Measurements from ENCODE around the gene P2RX5. TPM values are rescaled to one million over a fixed set of nuclear protein-coding genes. Genes with fewer than 3 reads are reported as not detected.

Gene P2RX5
- total RNA-seq, 4 donors from 2014 or later, result 0.96 to 2.0 TPM; not detected in 2

DNA sequence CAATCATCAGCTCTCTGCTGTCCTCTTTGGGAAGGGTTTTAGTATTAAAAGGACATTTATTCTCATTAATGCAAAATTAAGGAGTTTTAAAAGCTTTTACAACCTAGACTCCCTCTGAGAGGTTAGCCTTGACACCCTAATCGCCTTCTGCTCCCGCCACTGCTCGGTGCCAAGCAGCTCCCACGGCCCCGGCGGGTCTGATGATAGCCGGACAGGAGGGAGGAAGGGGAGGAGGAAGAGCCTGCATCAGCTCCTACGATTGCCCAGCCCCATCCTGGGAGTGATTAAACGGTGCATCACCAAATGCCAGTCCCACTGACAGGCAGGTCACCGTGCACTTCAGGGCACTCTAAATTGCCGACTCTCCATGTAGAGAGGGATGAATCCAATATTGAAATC is 68.2 kb downstream of the P2RX5 start:
- H3K9me3 ChIP-seq, result no peaks in the 10 kb centered on the region
- TF ChIP-seq EP300 (IDR thresholded peaks at IDR 0.05), result no peak
- no peak overlapping the region for H3K27ac ChIP-seq
- peaks cover 0 to 91% of the 10 kb centered on the region in 2 donors for H3K36me3 ChIP-seq
- ATAC-seq, result no peak
- no peaks in the 10 kb centered on the region for H3K27me3 ChIP-seq
- peaks cover 0 to 6% (median 0%) of the 10 kb centered on the region in 3 donors for H3K4me1 ChIP-seq
- 67 to 83% methylated on average over 2 to 8 of the region's 11 CpGs for WGBS, 2 donors (ENCODE audit: low coverage in 1 of 2)
- no peak overlapping the region for H3K4me3 ChIP-seq

DNA sequence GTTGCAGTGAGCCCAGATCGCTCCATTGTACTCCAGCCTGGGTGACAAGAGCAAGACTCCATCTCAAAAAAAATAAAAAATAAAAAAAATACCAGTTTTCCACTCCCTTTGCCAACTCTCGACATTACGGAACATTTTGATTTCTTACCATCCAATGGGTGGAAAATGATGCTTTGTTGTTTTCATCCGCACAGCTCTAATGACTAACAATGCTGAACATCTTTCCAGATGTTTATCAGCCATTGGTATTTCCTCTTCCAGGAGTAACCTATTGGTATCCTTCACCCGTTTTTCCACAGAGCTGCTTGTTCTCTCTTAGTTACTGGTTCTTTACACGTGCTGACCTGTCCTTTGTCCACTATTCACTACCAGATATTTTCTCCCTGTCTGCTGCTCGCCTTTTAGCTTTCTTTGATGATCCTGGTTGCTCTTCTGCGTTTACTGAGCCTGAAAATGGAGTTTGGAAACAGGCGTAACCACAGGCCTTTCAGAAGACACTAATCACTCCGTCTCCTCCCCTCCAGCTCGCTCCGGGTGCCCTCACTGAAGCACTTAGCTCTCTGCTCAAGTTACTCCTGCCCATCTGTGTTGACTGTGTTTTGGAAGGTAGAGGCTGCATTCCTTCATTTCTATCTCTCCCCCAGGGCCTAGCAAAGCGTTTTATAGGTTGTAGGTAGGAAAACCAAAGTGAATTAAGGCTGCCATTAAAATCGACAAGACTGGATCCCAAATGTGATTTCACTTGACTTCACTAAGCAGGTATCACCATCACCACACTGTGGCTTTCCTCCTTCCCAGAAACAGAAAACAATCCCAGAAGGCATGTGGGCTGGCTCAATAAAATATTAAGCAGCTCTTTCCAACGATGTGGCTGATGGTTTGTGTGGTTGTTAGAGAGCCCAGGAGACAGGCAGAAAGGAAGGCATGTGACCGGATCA is 68.9 kb downstream of the P2RX5 start:
- Histone ChIP-seq H3K4me1 (peaks cover 0 to 1% (median 0%) of the 10 kb centered on the region in 3 donors), H3K9me3 (no peaks in the 10 kb centered on the region), H3K4me3 (no peak overlapping the region), H3K27me3 (no peaks in the 10 kb centered on the region), H3K27ac (no peak overlapping the region), H3K36me3 (peaks cover 0 to 94% of the 10 kb centered on the region in 2 donors)
- 70 to 76% methylated on average over 11 to 13 of the region's 16 CpGs for WGBS, 2 donors (ENCODE audit: low coverage in 1 of 2)
- ATAC-seq, result no peak
- TF ChIP-seq, protein P1, sequence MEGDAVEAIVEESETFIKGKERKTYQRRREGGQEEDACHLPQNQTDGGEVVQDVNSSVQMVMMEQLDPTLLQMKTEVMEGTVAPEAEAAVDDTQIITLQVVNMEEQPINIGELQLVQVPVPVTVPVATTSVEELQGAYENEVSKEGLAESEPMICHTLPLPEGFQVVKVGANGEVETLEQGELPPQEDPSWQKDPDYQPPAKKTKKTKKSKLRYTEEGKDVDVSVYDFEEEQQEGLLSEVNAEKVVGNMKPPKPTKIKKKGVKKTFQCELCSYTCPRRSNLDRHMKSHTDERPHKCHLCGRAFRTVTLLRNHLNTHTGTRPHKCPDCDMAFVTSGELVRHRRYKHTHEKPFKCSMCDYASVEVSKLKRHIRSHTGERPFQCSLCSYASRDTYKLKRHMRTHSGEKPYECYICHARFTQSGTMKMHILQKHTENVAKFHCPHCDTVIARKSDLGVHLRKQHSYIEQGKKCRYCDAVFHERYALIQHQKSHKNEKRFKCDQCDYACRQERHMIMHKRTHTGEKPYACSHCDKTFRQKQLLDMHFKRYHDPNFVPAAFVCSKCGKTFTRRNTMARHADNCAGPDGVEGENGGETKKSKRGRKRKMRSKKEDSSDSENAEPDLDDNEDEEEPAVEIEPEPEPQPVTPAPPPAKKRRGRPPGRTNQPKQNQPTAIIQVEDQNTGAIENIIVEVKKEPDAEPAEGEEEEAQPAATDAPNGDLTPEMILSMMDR (IDR thresholded peaks at IDR 0.05), result no peak
- TF ChIP-seq POLR2A (IDR thresholded peaks at IDR 0.05) (no peak), POLR2AphosphoS5 (IDR thresholded peaks at IDR 0.05) (no peak), EP300 (IDR thresholded peaks at IDR 0.05) (no peak)

Other genes starting within 250 kb of the P2RX5 start
- gene SPATA22, start 224.3 kb downstream of the P2RX5 start, total RNA-seq, result 1 to 10 TPM in 1 of 4 donors, under 1 TPM in 1, not detected in 2; 0.81 to 2.2 TPM
- 1 to 10 TPM; 1.4 to 3.4 (median 2.7) TPM for gene ASPA, start 220.2 kb downstream of the P2RX5 start, total RNA-seq
- under 1 TPM; 0.31 to 0.82 (median 0.70) TPM for gene TRPV3, start 138.3 kb downstream of the P2RX5 start, total RNA-seq
- 1 to 10 TPM; 1.9 to 6.3 (median 4.1) TPM for gene TRPV1, start 86.7 kb downstream of the P2RX5 start, total RNA-seq
- gene SHPK, start 59.9 kb downstream of the P2RX5 start, total RNA-seq, result 10 to 100 TPM in 2 of 4 donors, 1 to 10 TPM in 2; 5.9 to 11.1 (median 9.8) TPM
- 10 to 100 TPM; 14.8 to 20.5 (median 17.8) TPM for gene CTNS, start 59.4 kb downstream of the P2RX5 start, total RNA-seq
- gene TAX1BP3, start 27.6 kb downstream of the P2RX5 start, total RNA-seq, result 100 to 1,000 TPM in 2 of 4 donors, 10 to 100 TPM in 2; 98.5 to 172 (median 109) TPM
- gene EMC6, start 27.3 kb downstream of the P2RX5 start, total RNA-seq, result 10 to 100 TPM in 3 of 4 donors, 1 to 10 TPM in 1; 8.5 to 25.3 (median 13.8) TPM
- gene HASPIN, start 27.7 kb upstream of the P2RX5 start, total RNA-seq, result under 1 TPM in 2 of 4 donors, not detected in 2; 0.13 to 0.15 TPM
- gene ITGAE, start 105.0 kb upstream of the P2RX5 start, total RNA-seq, result 10 to 100 TPM; 20.3 to 35.2 (median 21.7) TPM
- 10 to 100 TPM; 22.2 to 25.7 (median 24.3) TPM for gene NCBP3, start 150.1 kb upstream of the P2RX5 start, total RNA-seq
- 1 to 10 TPM; 3.4 to 7.1 (median 3.8) TPM for gene CAMKK1, start 196.9 kb upstream of the P2RX5 start, total RNA-seq
- gene P2RX1, start 220.3 kb upstream of the P2RX5 start, total RNA-seq, result 10 to 100 TPM in 1 of 4 donors, 1 to 10 TPM in 3; 1.6 to 11.6 (median 3.2) TPM

All from gastroesophageal sphincter (tissue), 4 donors.